IPS DF 4.7 (cell line): Measurements from ENCODE around the gene ATP5ME.

Source experiments
- DNase-seq: peaks from one replicate; pipeline ENCODE4 v3.0.0-alpha.2; 2013; ENCODE audit warnings: low spot score; ENCODE audit errors: extremely low read depth

Gene ATP5ME

DNA sequence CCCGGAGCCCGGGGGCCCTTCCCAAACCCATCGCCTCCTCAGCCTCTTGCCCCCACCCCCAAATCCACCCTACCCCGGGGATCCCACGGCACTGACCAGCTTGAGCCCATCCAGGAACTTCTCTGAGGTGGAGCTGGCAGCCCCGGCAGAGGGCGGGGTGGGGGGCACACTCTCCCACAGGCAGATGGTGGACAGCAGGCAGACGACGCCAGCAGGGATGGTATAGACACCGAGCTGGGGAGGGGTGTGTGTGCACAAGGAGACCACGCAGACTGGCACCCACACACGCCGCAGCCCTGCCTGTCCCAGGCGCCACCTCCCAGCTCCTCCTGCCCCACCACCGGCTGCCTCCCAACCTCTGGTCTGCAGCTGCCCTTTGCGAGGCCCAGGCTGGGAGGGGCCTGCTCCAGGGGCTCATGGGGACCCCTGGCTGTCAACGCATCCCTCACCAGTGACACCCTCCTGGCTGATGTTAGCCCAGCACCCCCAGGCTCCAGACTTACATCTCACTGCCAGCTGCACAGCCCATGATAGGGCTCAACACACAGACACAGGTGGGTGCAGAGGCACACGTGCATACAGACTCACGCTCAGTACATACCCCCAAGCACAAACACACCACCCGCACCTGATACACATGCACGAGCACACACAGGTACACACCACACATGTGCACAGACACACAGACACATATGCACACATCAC is 10.7 kb upstream of the ATP5ME start:
- DNase-seq = no peak

DNA sequence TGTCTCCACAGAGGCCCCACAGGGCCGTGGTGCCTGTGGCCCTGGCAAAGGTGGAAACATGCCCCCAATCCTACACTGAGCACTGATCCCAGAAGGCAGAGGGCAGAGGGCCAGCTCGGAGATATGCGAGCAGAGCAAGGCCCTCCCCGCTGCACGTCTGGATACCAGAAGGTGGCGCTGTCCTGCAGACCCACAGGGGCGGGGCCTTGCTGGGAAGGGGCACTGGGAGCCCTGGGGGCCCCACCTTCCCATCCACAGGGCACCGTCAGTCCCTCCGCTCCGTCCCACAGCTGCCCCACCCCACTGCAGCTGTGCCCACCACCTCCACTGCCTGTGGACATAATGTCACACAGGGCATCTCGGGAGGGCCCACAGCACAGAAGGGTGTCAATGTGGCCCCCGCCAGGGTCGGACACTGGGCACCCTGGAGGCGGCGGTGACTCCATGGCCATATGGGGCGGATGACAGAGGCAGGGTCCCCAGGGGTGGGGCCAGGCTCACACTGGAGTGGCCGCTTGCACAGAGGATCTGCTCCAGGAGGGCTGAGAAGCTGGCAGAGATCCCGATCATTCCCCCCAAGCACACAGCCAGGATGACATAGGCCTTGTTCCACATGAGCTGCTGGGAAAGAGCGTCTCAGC is 10.0 kb upstream of the ATP5ME start:
- no peak for DNase-seq

DNA sequence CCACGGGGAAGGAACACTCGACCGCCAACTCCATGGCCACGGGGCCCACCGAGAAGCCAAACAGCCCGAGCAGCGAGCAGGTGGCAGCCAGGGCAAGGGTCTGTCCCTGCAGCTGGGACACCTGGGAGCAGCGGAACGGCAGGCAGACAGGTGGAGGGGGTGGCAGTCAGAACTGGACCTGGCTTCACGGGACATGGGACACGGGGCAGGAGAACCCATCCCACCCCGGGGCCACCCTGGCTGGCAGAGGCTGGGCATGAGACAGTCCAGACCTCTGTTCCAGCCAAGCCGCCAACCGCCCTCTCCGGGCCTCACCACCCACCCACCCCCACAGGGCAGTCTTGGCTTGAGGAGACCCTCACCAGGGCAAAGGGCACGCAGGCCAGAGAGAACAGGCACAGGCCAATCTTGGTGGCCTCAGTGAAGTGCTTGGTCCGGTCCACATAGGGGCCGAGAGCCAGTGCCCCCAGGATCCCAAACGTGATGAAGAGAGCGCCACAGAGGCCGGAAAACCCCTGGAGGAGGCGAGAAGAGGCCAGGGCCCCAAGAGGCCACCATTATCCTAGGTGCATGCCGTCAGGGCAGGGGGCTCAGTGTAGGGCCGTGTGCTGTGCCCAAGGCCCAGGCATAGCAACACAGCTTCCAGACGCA is 9.3 kb upstream of the ATP5ME start:
- no peak for DNase-seq

DNA sequence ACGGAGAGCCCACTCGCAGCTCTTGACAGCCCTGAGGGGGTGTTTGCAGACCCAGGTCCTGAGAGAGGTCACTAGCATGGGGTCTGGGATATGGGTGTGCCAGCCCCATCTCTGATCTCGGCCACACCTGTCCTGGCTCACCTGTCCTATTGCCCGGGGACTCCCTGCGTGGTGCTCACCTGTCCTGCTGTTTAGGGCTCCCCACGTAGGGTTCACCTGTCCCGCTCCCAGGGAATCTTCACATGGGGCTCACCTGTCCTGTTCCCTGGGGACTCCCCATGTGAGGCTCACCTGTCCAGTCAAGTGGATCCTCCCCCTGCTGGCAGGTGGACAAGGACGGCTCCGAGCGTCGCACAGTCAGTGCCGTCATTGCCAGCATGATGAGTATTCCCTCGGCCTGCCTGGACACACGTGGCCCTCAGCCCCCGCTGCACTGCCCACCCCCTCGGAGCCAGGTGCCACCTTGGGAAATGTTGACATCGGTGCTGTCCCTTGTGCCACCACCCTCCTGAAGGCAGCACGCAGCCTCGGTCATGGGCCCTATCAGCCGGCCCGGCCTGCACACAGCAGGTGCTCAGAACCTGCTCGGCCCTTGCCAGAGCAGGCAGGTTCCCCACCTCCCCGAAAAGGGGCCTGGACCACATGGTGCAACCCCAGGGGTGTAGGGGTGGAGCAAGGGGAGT is 8.6 kb upstream of the ATP5ME start:
- no peak for DNase-seq

DNA sequence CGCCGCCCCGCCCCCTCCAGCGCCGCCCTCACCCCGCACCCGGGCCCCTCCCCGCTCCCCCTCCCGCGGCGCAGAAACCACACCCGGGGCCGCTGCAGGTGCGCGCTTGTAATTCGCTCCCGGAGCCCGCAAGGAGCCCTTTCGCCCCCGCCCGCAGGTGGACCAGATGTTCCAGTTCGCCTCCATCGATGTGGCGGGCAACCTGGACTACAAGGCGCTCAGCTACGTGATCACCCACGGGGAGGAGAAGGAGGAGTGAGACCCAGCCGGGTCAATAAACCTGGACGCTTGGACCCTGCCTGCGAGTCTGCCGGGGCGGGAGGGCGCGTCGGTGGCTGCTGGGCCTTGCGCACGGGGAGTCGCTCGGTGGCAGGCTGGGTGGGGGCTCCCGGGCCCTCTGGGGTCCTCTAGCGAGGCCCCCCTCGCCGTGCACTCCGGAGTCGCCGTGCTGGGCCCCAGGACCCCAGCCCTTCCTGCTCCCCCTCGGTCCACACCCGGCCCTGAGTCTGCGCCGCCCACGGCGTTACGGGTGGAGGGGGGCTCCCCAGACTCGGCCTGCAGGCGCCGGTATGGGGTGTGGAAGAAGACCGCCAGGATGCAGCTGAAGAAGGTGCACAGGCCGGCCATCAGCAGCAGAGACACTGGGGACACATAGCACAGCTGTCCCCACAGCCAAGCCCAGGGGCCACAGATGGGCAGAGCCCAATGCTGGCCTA is 7.8 kb upstream of the ATP5ME start:
- DNase-seq = no peak

DNA sequence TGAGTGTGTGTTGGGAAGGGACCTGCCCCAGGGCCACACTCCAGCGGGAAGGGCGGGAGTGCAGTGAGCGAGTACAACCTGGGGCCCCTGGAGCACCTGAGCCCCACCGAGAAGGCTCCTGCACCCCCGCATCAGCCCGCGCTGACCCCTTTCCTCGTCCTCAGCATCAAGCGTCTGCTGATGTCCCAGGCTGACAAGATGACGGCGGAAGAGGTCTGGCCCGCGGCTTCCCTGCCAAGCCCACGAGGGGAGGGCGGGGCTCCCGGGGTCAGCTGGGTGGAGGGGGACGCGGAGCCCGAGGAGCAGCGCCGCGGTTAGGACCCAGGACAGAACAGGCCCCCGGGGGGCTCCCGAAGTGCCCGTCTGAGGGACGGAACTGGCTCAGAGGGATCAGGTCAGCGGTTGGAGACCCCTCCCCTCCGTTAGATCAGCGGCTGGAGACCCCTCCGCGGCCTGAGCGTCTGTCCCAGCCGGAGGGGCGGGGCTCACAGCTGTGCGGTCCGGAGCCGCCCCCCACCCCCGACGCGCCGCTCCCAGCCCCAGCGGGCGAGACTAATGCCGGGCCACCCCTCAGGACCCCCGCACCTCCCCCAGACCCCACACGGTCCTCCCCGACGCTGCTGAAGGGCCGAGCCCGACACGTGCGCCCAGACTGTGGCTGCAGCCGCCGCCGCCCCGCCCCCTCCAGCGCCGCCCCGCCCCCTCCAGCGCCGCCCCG is 7.0 kb upstream of the ATP5ME start:
- DNase-seq = no peak

DNA sequence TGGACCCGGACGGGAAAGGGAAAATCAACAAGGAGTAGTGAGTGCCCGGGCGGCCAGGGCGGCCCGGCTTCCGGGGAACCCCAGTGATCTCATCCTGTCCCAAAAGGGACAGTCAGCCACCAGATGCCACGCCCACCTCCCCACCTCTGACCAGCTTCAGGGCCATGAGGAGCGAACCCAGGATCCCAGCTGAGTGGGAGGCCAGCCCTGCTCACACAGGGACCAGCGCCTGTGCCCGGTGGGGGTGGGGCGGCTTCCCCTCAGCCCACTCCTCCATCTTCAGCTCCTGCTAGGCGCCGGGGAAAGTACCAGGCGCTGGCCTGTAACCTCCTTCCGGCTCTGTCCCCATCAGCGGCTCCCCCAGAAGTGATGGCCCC is 6.5 kb upstream of the ATP5ME start:
- no peak for DNase-seq

DNA sequence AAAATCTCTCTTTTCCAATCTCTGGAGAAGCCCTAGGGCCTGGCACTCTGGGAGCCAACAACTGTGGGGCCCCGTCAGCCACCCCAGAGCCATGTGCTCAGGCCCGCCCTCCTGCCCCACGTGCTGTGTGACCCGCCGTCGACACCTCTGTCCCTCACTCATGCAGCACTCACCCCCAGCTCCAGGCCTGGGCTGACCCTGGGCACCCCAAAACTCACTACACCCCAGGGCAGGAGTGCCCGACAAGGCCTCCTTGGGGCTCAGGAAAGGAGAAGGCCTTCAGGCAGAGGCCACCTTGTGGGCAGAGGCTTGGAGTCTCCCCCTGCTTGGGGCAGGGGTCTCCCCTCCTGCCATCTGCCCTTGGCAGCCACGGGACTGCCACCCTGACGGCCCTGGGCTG is 6.0 kb upstream of the ATP5ME start:
- no peak for DNase-seq

DNA sequence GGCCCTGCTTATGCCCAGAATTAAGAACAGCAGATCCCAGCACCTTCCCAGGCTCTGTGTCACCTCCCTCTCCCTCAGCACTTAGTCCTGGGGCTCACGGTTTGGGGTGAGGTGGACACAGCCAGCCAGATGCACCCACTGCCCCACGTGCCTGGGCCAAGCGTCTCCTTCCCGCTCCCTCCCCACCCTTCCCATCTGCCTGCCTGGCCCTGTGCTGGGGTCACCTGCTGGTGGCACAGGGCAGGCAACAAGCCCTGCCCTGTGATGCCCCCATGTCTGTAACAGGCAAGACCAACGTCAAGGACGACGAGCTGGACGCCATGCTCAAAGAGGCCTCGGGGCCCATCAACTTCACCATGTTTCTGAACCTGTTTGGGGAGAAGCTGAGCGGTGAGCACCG is 5.6 kb upstream of the ATP5ME start:
- DNase-seq = no peak

DNA sequence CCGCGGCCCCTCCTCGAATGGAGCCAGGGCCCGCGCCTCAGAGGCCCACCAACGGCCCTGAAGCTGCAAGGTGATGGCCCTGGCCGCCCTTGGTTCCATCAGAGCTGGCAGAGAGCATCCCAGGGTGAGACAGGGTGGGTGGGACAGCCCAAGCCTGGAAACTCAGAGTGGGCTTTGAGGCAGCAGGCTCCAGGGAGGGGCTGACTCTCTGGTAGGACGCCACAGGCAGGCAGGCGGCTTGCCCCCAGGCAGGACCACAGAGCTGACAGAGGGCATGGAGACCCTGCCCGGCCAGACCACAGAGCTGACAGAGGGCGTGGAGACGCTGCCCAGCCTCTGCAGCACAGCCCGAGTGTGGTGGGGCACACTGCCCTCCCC is 5.0 kb upstream of the ATP5ME start:
- DNase-seq = no peak

DNA sequence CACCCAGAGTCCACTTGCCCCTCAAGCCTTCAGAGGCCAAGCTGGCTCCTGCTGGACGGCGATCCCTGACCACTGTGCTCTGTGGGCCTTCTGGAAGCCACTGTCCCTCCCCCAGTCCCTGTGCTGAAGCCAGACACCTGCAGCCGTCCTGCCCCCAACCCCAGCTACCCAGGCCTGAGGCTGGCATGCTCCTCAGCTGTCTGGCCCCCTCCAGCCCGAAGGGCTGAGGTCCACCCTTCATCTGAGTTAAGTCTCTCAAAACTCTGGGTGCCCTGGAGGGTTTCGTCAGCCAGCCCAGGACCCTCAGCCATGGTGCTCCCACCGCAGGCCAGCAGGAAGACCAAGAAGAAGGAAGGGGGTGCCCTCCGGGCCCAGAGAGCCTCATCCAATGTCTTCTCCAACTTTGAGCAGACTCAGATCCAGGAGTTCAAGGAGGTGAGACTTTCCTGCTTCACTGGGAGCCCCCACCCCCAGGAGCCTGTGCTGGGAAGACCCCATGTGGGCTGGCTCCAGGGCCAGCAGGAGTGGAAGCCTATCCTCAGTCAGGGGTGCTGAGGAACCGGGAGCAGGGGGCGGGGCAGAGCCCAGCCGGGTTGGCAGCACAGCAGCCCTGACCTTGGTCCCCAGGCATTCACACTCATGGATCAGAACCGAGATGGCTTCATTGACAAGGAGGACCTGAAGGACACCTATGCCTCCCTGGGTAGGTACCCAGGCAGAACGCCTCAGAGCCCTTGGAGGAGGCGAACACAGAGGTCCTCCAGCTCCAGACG is 4.4 kb upstream of the ATP5ME start:
- no peak for DNase-seq

DNA sequence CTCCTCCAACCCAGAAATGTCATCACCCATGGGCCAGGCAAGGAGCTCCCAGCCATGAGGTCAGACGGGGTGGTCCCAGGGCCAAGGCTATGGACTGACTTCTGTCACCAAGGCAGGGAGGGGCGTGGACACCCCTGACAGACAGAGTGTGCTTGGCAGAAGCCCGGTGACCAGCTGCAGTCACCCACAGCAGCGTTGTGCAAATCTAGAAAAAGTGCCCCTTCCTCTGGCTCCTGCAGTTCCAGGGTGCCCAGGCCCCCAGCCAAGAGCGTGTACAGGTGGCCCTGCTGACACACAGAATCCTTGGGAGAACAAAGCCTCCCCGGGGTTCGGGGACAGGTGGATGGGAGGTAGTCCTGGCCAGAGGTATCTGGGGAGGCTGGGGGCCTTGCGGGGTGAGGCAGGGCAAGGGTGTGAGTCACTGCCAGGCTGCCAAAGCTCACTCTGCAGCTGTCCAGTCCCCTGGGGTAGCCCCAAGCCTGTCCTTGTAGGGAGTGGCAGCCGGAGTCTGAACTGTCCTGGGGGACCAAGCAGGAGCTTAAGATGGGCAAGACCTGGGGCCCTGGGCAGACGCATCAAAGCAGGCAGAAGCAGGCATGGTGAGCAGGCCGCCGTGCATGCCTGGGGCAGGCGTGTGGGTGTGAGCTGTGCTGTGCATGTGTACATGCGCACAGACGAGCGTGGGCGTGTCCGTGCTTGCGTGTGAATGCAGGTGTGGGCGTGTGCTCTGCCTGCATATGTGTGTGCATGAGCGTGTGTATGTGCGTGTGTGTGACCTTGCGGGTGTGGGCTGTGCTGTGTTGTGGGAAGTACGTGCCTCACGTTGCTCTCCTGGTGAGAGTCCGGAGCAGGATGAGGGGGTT is 3.6 kb upstream of the ATP5ME start:
- DNase-seq = no peak

DNA sequence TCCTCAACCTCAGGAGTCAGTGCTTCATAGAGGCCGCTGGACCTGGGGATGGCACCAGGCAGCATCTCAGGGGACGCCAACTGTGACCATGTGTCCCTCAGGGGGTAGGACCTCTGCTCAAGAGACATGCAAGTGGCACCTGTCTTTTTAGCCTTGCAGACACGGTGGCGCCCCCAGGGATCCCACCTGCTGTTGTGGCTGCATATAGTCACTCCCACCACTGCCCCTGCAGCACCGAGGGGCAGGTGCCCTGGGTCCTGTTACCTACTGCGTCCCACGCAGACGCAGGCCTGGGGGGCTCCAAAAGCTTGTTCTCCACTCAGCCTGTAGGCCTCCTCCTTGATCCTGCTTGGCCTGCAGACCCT is 2.8 kb upstream of the ATP5ME start:
- no peak for DNase-seq

DNA sequence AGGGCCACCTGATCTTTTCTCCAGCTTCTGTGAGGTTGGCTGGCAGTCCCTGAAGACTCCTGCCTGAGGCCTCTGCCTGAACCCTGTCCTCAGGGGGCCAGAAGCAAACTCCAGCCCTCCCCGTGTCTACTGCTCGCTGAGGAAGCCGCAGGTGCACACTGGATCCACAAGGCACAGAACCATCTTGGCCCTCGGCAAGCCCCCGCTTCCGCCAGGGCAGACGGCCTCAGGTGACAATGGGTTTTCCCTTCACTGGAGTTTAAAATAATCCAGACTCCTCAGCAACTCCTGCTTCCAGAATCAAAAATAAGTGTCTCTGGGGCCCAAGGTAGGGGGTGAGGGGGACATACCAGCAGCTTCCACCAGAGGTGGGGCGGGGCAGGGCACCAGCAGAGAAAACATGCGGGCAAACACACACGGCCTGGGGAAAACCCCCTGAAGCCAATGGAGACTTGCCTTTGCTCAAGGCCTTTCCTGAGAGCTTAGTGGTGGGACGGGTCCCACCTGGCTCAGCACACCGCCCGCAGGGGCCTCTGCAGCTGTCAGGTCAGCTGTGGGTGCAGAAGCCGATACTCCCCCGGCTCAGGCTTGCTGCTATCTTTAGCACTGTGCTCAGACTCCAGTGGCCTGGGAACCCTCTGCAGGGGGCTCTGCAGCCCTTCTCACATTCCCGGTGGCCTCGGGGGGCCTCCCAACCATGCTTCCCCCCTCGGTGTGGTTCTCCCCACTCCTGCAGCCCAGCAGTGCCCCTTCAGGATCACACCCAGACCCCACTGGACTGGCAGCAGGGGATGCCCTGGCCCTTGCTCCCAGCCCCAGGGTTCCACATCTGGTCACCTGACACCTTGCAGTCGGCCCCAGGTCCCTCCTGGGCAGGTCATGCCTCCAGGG is 2.1 kb upstream of the ATP5ME start:
- no peak for DNase-seq

DNA sequence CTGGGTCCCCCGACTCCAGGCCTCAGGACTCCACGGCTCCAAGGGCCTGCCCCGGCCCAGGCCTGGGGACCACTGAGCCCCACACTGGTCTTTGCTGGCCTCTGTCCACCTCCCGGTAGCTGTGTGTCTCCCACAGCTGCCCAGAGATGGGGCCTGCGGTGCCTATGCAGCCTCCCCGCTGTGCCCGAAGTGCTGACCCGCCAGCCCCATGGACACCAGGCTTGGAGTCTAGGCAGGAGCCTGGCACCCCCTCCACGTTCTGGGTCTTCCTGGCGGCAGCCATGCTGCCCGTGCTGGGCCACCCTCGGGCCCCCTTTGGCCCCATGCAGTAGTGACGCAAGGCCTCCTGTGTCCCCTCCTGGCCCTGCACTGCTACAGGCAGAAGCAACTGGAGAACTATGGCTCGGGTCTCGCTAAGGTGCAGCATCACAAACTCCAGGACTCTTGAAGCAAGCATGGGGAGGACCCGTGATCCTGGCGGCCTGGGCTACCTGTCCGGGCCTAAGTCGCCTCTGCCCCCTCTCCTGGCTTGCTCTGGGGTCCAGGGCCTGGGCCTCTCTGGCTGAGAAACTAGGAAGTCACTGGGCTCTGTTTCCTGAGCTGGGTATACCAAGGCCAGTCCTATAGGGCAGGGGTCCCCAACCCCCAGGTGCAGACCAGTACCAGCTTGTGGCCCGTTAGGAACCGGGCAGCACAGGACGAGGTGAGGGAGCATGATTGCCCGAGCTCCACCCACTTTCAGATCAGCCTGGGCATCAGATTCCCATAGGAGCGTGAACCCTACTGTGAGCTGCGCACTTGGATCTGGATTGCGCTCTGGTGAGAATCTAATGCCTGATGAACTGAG is 1.2 kb upstream of the ATP5ME start:
- no peak for DNase-seq

DNA sequence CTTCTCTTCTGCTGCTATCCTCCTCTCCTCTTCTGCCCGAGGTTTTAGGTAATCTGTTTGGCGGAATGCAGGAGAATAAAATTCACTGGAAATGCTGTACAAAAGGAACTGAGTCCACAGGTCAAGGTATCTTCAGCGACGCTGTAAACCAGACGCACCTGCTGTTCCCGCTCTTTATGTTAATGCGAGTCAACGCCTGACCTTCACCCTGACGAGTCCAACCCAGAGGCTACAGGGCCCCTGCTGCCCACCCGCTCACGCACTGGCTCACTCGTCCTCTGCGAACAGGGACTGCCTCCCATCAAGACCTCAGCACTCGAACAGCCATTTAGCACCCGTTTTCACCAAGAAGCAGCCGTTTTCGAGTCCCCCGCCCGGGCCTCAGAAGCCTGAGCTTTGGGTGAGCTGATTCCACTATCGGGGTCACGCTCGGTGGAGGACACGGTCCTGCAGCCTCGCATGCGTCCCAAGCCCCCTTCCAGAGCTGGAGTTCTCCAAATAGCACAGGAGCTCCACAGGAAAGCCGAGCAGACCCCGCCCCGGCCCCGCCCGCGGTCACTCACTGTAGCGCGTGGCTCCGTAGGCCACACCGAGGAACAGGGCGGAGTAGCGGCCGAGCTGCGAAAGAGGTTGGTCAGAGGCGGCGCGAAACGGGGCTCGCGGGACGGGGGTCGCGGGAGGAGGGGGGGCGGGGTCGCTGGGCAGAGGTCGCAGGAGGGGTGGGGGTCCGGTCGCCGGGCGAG is 556 bp downstream of the ATP5ME start:
- DNase-seq = no peak

DNA sequence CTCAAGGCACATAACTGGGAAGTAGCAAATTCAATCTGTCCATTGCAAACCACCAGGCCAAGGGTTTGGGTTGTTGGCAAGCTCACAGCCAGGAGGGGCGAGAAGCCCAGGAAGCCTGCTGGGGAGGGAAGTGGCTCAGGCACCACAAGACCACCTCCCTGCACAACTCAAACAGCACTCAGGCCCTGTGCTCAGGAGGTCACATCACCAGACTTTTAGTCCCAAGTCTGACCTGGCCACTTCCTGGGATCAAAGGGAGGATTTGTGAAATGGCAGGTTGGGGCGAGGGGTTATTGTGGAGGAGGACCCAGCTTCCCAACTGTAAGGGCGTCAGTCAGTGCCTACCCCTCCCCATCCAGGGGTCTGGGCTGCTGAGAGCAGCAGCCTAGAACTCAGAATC is 2.3 kb downstream of the ATP5ME start:
- DNase-seq = no peak
